ENCODE measurements around the gene GAS1. TPM values are rescaled to one million over a fixed set of nuclear protein-coding genes. Genes with fewer than 3 reads are reported as not detected.

GAS1 gene
- total and polyA plus RNA-seq, 12 donors = 4.4 to 49.0 (median 10.6) TPM

- Histone ChIP-seq H3K4me1 (replicated peaks in 1 of 2) (peaks cover 5 to 7% of the 10 kb centered on the region in 2 donors), H3K4me3 (no peak overlapping the region), H3K36me3 (replicated peaks in 1 of 2) (no peaks in the 10 kb centered on the region), H3K27me3 (no peaks in the 10 kb centered on the region), H3K9me3 (replicated peaks in 1 of 3) (no peaks in the 10 kb centered on the region), H3K27ac (no peak overlapping the region)
- intact Hi-C loops (cut with DNase I) = no loop called here
- TF ChIP-seq POLR2A (IDR thresholded peaks at IDR 0.05) = no peak
- TF ChIP-seq CTCF (IDR thresholded peaks at IDR 0.05) = no peak
- no peak for DNase-seq
- WGBS, 4 donors = 75 to 93% (median 83%) methylated on average over 1 of the region's 1 CpG
Observed at GRCh38 chr9:86939891-86940290, 7.4 kb downstream of the GAS1 start.

GRCh38 chr9:86939321-86939720 lies 8.0 kb downstream of the GAS1 start:
- TF ChIP-seq CTCF (IDR thresholded peaks at IDR 0.05) = no peak
- TF ChIP-seq POLR2A (IDR thresholded peaks at IDR 0.05) = no peak
- Histone ChIP-seq H3K4me3 (no peak overlapping the region), H3K27ac (no peak overlapping the region), H3K9me3 (replicated peaks in 1 of 3) (no peaks in the 10 kb centered on the region), H3K4me1 (replicated peaks in 1 of 2) (peaks cover under 1% of the 10 kb centered on the region in 2 donors), H3K36me3 (replicated peaks in 1 of 2) (no peaks in the 10 kb centered on the region), H3K27me3 (no peaks in the 10 kb centered on the region)
- no peak for DNase-seq
- WGBS, 4 donors = 91 to 94% (median 91%) methylated on average over 5 of the region's 5 CpGs
- intact Hi-C loops (cut with DNase I) = no loop called here

- Histone ChIP-seq H3K4me3 (no peak overlapping the region), H3K36me3 (replicated peaks in 1 of 2) (no peaks in the 10 kb centered on the region), H3K27ac (no peak overlapping the region), H3K4me1 (replicated peaks in 1 of 2) (no peaks in the 10 kb centered on the region), H3K27me3 (no peaks in the 10 kb centered on the region), H3K9me3 (replicated peaks in 1 of 3) (no peaks in the 10 kb centered on the region)
- intact Hi-C loops (cut with DNase I) = no loop called here
- 50 to 92% (median 80%) methylated on average over 1 of the region's 1 CpG for WGBS, 4 donors
- no peak for DNase-seq
- TF ChIP-seq CTCF (IDR thresholded peaks at IDR 0.05) (no peak), POLR2A (IDR thresholded peaks at IDR 0.05) (no peak)
Observed at GRCh38 chr9:86938780-86939179, 8.5 kb downstream of the GAS1 start.

GRCh38 chr9:86926145-86926544 lies 21.2 kb downstream of the GAS1 start:
- no peak for DNase-seq
- Histone ChIP-seq H3K4me1 (replicated peaks in 1 of 2) (no peaks in the 10 kb centered on the region), H3K9me3 (replicated peaks in 1 of 3) (no peaks in the 10 kb centered on the region), H3K36me3 (replicated peaks in 1 of 2) (no peaks in the 10 kb centered on the region), H3K4me3 (no peak overlapping the region), H3K27me3 (no peaks in the 10 kb centered on the region), H3K27ac (no peak overlapping the region)
- intact Hi-C loops (cut with DNase I) = no loop called here
- WGBS, 4 donors = 68 to 89% (median 85%) methylated on average over 3 of the region's 3 CpGs
- no peak for TF ChIP-seq POLR2A (IDR thresholded peaks at IDR 0.05)
- TF ChIP-seq CTCF (IDR thresholded peaks at IDR 0.05) = no peak
